CD4-positive, alpha-beta T cell treated with Interleukin-12 subunit alpha and Interleukin-12 subunit beta, for 1 hour (primary cell): ENCODE measurements around the gene OOSP3.
A peak's percentile ranks its signal among the peaks of the same experiment; 100 is the strongest.
"Not testable (repeated sequence)": the region's sequence is repeated elsewhere in the genome, so short reads cannot be mapped to it uniquely, and the experiment has no call there.

Experiments used
- DNase-seq: peaks from one replicate; pipeline ENCODE4 v3.0.0-alpha.2; 2020

OOSP3 gene, protein sequence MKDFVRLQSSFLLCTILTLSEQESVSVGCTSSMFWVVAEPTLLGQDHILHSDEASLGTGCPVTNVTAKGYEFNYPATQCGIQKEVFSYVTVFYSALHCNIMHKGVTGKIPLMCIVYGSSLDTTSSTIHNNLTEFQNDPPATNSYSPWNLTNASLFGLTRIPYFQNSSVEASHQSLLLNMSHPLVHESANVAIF

GRCh38 chr11:59878575-59878974 lies at the start of gene OOSP3:
Gene OOSP3 (plus strand): TSS chr11:59878782. CDS start chr11:59878809, 27 bp downstream.
- DNase-seq: no peak

GRCh38 chr11:59829358-59829757 lies 49.2 kb upstream of the OOSP3 start:
- DNase-seq: no peak

DNA sequence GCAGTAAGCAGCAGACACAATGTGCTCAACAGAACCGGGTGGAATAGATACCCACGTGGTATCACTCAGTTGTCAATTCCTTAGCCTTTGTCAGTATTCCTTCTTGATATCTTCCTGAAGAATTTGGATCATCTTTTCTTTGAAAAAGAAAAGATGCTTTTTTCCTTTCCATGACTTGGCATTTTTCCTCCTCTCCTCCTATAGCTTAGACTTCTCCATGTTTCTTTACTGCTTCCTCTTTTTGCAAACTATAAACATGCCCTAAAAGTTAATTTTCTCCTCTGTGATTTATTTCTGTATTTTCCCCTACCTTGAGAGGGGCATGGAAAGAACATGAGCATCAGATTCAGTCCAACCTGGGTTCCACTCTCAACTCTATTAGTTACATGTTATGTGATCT lies 45.0 kb upstream of the OOSP3 start:
- no peak for DNase-seq

GRCh38 chr11:59839615-59840014 lies 39.0 kb upstream of the OOSP3 start:
- no peak for DNase-seq

GRCh38 chr11:59841514-59841913 lies 37.1 kb upstream of the OOSP3 start:
- no peak for DNase-seq

DNA sequence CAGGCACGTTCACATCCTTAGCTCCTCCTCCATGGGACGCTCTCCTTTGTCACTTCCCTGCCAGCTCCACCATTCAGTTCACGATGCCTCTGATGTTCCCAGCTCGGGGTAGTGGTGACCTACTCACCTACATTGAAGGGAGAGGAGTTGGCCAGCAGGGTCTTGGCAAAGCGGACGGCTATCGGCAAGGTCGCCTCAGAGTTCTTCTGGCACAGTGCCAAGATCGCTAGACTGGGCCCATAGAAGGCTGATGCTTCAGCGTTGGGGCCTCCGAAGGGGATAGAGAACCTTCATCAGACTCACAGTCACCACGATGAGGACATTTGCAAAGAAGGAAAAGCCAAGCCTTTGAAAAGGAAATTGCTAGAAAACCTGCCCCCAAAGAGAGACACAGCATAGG lies 36.3 kb upstream of the OOSP3 start:
- no peak for DNase-seq

DNA sequence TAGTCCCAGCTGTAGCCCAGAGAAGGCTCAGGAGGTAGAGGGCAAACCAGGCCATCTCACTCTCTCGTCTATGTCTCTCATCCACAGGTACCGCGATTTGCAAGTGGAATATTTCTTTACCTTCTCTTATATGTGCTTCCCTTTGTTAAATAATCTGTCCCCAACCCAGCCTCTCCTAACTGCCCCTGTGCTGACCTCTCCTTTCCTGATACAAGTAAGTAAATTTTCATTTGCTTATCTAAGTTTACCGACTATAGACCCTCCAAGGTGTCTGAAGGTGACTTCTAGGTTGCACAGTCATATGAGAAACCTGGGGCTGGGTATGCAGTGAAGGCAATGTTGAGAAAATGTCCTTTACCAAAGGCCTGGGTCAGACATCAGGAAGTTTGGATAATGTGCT lies 33.2 kb upstream of the OOSP3 start, which contains the start of gene CBLIF:
CBLIF (minus strand) TSS at position 101 of the 400 bp plus-strand sequence; CDS start at position 55, 46 bp downstream.
- DNase-seq: no peak

GRCh38 chr11:59846556-59846955 lies 32.0 kb upstream of the OOSP3 start:
- DNase-seq: no peak

GRCh38 chr11:59847626-59848025 lies 31.0 kb upstream of the OOSP3 start:
- no peak for DNase-seq

- not testable (repeated sequence) for DNase-seq
Observed at GRCh38 chr11:59848439-59848838, 30.1 kb upstream of the OOSP3 start.

GRCh38 chr11:59849129-59849528 lies 29.5 kb upstream of the OOSP3 start:
- no peak for DNase-seq

GRCh38 chr11:59849551-59849950 lies 29.0 kb upstream of the OOSP3 start:
- not testable (repeated sequence) for DNase-seq

GRCh38 chr11:59851416-59851815 lies 27.2 kb upstream of the OOSP3 start:
- DNase-seq: not testable (repeated sequence)

DNA sequence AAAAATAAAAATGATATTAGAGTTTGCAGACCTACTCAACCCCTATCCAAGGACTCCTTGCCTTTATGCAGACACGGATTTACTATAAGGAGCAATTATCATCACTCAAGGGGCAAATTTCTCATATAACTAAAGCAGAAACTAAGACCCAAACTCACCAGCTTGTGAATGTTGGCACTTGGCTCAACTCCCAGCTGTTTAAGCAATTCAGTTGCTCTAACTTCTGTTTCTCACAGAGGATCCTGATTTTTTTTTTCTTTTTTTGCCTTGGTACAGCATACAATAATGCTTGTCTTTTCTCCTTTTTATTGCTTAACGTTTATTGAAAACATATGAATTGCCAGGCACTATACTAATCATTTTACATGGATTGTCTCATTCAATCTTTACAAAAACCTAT lies 23.7 kb upstream of the OOSP3 start:
- no peak for DNase-seq

GRCh38 chr11:59857439-59858434 lies 20.8 kb upstream of the OOSP3 start:
- peak; percentile 42 for DNase-seq

DNA sequence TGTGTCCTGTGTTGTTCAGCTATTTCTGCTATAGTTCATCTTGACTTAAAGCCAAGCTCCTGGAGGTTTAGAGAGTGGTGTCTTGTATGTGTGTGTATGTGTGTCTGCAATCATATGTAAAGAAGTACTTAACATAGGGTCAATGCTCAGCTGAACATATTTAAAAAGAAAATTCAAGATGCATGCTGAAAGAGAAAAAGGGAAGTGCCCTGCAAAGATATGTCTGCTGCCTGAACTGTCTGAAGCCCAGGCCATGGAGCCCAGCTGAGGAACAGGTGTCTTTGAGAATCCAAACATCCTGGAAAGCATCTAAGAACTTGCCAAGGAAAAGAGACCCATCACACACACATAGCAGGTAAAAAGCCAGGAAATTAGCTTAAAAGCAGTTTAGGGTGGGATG lies 18.9 kb upstream of the OOSP3 start:
- DNase-seq: no peak

GRCh38 chr11:59862252-59862651 lies 16.3 kb upstream of the OOSP3 start:
- no peak for DNase-seq

- no peak for DNase-seq
Observed at GRCh38 chr11:59865031-59865430, 13.6 kb upstream of the OOSP3 start.

DNA sequence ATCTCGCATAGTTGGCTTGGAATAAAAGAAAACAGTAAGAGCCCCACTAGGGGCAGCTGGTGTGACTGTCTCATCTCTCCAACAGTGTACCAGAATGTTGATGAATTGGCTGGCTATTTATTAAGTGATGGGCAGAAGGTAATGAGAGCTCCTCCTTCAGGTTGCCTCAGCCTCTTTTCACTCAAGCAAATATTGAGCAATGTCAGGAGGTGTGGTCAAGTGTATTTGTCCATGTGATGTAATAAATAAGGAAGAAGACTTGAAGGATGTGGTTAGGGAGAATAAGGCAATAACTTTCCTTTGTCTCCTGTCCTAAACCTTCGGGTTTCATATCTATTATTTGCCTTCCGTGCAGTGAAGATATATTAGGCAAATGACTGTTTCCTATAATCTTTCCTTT lies 12.2 kb upstream of the OOSP3 start, which contains the start of gene TCN1:
TCN1 (minus strand) TSS at position 91 of the 400 bp plus-strand sequence; CDS start at position 74, 17 bp downstream.
- peak; percentile 2 for DNase-seq

DNA sequence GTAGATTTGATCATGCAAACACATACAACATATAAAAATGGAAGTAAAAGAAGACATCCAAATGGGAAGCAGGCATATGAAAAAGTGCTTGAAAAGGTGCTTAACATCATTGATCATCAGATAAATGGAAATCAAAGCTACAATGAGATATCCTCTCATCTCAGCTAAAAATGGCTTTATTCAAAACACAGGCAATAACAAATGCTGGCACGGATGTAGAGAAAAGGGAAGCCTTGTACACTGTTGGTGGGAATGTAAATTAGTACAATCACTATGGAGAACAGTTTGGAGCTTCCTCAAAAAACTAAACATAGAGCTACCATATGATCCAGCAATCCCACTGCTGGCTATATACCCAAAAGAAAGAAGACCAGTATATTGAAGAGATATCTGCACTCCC lies 11.7 kb upstream of the OOSP3 start:
- no peak for DNase-seq

GRCh38 chr11:59867946-59868345 lies 10.6 kb upstream of the OOSP3 start:
- DNase-seq: no peak

GRCh38 chr11:59872076-59872475 lies 6.5 kb upstream of the OOSP3 start:
- DNase-seq: no peak

- DNase-seq: no peak
Observed at GRCh38 chr11:59875856-59876519, 2.6 kb upstream of the OOSP3 start.
